ENCODE results near the gene LRRC52. TPM values are rescaled to one million over a fixed set of nuclear protein-coding genes. Genes with fewer than 3 reads are reported as not detected.

Gene LRRC52
- total RNA-seq, 1 experiment from 2014 or later: not detected

- no peak for TF ChIP-seq REST (IDR thresholded peaks at IDR 0.05; ENCODE audit: insufficient read depth in 1 of 2, low read depth in 2 of 2, low read length in 1 of 2)
- no peak for TF ChIP-seq TCF7L2 (IDR thresholded peaks at IDR 0.05; ENCODE audit: low read depth, low read length)
- TF ChIP-seq SIN3A (IDR thresholded peaks at IDR 0.05; ENCODE audit: borderline replicate concordance, insufficient read depth, low read depth, low read length): no peak
- no peak for TF ChIP-seq CTCF (IDR thresholded peaks at IDR 0.05)
- no peak for TF ChIP-seq POLR2AphosphoS5 (IDR thresholded peaks at IDR 0.05; ENCODE audit: low read depth, low read length)
- H3K9me3 ChIP-seq (ENCODE audit: control insufficient read depth, insufficient read depth, low read depth, low read length): no peaks in the 10 kb centered on the region
- no peaks in the 10 kb centered on the region for H3K36me3 ChIP-seq (ENCODE audit: control insufficient read depth, insufficient read depth, low read length)
- in situ Hi-C loops (cut with HindIII; ENCODE audit: low pct_unique_long_range_greater_than_20kb, low sequenced_read_pairs): no loop called here
- no TSS peak for BruUV-seq (replicated peaks)
- no peak overlapping the region for H3K27ac ChIP-seq (ENCODE audit: low read length)
- ChIA-PET CTCF (no interaction called here), POLR2A (no interaction called here)
- H3K4me3 ChIP-seq (ENCODE audit: low read depth in 2 of 2, low read length in 2 of 2): no peak overlapping the region
- ATAC-seq (no peak), DNase-seq (ENCODE audit: low read depth, low spot score) (no peak)
- H3K4me1 ChIP-seq (ENCODE audit: control insufficient read depth, insufficient read depth, low read length): no peaks in the 10 kb centered on the region
- peaks cover 13% of the 10 kb centered on the region; the same call in 1 of the 2 replicates for H3K27me3 ChIP-seq (ENCODE audit: control insufficient read depth, insufficient read depth, low read length)
- intact Hi-C loops (cut with micrococcal nuclease; ENCODE audit: unreplicated experiment): no loop called here
These were observed 51.6 kb downstream of the LRRC52 start for GRCh38 chr1:165595246-165595938.

- no TSS peak for BruUV-seq (replicated peaks)
These were observed 54.3 kb downstream of the LRRC52 start for GRCh38 chr1:165597883-165598675.

More at GRCh38 chr1:165597883-165598675, 54.3 kb downstream of the LRRC52 start:
- intact Hi-C loops (cut with micrococcal nuclease; ENCODE audit: unreplicated experiment) (no loop called here), in situ Hi-C loops (cut with HindIII; ENCODE audit: low pct_unique_long_range_greater_than_20kb, low sequenced_read_pairs) (no loop called here)
- Histone ChIP-seq H3K36me3 (ENCODE audit: control insufficient read depth, insufficient read depth, low read length) (no peaks in the 10 kb centered on the region), H3K9me3 (ENCODE audit: control insufficient read depth, insufficient read depth, low read depth, low read length) (no peaks in the 10 kb centered on the region), H3K27ac (ENCODE audit: low read length) (peak overlapping the region; percentile 61), H3K4me3 (ENCODE audit: low read depth in 2 of 2, low read length in 2 of 2) (peak overlapping the region; percentile 53 to 70), H3K27me3 (ENCODE audit: control insufficient read depth, insufficient read depth, low read length) (peaks cover 7% of the 10 kb centered on the region; the same call in 1 of the 2 replicates), H3K4me1 (ENCODE audit: control insufficient read depth, insufficient read depth, low read length) (0 out of 2 replicates have a peak, but pooled peaks cover 2% of the 10 kb centered on the region)
- ChIA-PET CTCF (no interaction called here), POLR2A (interaction anchor here (0.6 kb wide), 2 partner anchors 46 to 186 kb away, joined by 3 read pairs; no protein-coding TSS in a partner anchor)
- TF ChIP-seq CTCF (IDR thresholded peaks at IDR 0.05): no peak
- TF ChIP-seq TCF7L2 (IDR thresholded peaks at IDR 0.05; ENCODE audit: low read depth, low read length): 0 out of 2 replicates have a peak, but pooled peaks have one; percentile 47
- TF ChIP-seq SIN3A (IDR thresholded peaks at IDR 0.05; ENCODE audit: borderline replicate concordance, insufficient read depth, low read depth, low read length): 0 out of 2 replicates have a peak, but pooled peaks have one; percentile 47
- peak; percentile 100 for ATAC-seq
- DNase-seq (ENCODE audit: low read depth, low spot score): peak; percentile 87
